ENCODE results near the gene GPR55.

The GPR55 gene

DNA sequence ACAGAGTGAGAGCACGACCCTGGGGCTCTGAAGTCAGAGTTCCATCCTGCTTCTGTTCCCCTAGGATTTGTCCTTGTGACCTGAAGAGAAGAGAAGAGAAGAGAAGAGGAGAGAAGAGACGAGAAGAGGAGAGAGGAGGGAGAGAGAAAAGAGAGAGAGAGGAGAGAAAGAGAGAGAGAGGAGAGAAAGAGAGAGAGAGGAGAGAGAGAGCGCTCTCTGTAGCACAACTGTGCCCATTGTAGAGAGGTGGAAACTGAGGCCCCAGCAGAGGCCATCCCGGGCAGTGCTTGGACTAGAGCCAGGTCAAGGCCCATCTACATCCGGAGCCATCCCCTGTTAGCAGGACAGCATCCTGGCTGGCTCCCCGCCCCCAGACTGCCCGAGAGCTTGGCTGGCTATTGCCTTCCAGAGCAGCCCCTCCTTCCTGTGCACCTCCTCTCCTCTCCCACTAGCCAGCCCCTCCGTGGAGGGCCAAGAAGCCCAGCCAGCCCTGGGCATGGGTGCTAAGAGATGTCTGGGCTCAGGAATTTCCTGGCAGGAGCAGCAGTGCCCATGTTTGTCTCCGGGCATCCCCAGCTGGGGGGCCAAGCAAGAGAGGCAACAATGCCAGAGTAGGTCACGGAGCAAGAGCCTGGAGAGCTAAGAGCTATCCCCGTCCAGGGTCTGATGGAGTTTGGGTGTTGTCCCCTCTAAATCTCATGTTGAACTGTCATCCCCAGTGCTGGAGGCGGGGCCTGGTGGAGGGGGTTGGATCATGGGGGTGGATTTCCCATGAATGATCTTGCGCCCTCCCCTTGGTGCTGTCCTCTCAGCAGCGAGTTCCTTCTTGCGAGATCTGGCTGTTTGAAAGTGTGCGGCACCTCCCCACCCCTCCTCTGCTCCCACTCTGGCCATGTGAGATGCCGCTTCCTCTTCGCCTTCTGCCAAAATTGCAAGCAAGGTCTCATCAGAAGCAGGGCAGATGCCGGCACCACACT, 18.2 kb upstream of the GPR55 start:
- TF ChIP-seq, protein P1, sequence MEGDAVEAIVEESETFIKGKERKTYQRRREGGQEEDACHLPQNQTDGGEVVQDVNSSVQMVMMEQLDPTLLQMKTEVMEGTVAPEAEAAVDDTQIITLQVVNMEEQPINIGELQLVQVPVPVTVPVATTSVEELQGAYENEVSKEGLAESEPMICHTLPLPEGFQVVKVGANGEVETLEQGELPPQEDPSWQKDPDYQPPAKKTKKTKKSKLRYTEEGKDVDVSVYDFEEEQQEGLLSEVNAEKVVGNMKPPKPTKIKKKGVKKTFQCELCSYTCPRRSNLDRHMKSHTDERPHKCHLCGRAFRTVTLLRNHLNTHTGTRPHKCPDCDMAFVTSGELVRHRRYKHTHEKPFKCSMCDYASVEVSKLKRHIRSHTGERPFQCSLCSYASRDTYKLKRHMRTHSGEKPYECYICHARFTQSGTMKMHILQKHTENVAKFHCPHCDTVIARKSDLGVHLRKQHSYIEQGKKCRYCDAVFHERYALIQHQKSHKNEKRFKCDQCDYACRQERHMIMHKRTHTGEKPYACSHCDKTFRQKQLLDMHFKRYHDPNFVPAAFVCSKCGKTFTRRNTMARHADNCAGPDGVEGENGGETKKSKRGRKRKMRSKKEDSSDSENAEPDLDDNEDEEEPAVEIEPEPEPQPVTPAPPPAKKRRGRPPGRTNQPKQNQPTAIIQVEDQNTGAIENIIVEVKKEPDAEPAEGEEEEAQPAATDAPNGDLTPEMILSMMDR (IDR thresholded peaks at IDR 0.05) = no peak
- H3K27ac ChIP-seq = no peak overlapping the region

DNA sequence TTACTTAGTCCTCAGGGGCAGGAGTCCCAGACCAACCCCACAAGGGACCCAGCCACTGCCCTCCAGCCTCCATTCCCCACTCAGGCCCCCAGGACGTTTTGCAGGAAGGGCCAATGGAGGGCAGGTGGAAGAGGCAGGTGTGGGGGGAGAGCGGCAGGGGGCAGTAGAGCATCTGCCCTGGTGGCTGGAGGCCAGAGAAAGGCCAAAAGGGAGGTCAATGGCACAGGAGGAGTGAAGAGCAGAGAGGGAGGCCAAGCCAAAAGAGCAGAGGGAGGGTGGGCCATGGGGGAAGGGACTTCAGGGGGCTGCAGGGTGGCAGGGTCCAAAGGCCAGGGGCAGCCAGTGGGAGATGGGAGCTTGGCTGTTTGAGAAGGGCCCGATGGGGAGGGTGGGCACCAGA, 17.3 kb upstream of the GPR55 start:
- H3K27ac ChIP-seq = no peak overlapping the region
- TF ChIP-seq, protein P1 (IDR thresholded peaks at IDR 0.05) = peak; percentile 52
- TF ChIP-seq ZFX (IDR thresholded peaks at IDR 0.05; ENCODE audit: borderline replicate concordance) = no peak

DNA sequence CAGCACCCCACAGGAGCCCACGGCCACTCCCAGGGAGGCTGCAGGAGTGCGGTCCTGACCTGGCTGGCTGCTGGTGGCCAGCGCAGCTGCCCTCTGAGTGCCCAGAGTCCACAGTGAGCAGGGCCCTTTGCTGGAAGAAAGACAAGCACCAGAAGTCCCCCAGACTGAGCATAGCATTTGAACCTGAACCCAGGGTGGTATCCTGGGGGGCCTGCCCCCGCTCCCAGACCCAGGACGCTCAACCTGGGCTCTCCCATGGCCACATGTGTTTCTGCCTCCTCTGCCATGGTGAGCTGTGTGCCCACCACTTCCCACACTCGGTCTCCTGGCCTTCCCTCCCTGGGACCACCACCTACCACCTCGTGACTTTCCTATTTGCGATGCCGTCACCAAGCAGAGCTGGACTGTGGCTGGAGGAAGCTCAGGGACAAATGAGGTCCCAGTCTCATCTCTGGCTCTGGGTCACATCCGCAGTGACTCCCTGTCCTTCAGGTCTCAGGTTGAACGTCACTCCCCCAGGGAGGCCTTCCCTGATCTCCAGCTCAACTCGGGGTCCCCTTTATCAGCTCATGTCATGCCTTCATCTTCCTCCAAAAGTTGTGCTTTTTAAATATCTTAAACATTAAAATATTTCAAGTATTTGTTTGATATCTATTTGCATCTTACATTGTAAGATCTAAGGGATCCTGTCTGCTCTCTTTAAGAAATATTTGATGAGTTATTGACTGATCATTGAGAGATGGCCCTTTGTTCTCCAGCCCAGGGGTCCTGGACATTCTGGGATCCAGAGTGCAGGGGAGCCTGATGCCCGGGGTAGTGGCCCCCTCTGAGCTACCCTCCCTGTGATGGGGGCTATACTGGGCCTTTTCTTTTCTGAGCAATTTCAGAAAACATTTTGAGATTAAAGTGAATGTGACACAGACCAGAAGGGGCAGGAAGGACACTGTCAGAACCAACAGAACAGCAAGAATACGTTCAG, 16.4 kb upstream of the GPR55 start:
- H3K27ac ChIP-seq = no peak overlapping the region
- TF ChIP-seq, protein P1 (IDR thresholded peaks at IDR 0.05) = no peak
- no peak for TF ChIP-seq ZFX (IDR thresholded peaks at IDR 0.05; ENCODE audit: borderline replicate concordance)

DNA sequence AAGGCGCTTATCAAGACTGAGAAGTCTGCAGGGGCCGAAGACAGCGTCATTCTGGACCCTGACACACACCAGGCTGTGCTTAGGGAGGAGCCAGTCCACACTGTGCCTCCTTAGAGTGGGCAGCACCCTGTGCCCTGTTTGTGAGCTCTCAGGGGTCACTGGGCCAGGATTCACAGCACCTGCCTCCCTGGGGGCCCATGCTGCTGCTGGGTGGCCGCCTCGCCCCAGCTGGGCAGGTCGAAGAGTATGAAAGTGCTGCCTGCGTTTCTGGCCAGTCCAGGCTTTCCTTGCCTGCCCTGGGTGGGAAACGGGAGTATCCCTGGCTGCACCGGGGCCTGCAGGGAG, 15.4 kb upstream of the GPR55 start:
- TF ChIP-seq ZFX (IDR thresholded peaks at IDR 0.05; ENCODE audit: borderline replicate concordance) = no peak
- TF ChIP-seq, protein P1 (IDR thresholded peaks at IDR 0.05) = no peak
- no peak overlapping the region for H3K27ac ChIP-seq

DNA sequence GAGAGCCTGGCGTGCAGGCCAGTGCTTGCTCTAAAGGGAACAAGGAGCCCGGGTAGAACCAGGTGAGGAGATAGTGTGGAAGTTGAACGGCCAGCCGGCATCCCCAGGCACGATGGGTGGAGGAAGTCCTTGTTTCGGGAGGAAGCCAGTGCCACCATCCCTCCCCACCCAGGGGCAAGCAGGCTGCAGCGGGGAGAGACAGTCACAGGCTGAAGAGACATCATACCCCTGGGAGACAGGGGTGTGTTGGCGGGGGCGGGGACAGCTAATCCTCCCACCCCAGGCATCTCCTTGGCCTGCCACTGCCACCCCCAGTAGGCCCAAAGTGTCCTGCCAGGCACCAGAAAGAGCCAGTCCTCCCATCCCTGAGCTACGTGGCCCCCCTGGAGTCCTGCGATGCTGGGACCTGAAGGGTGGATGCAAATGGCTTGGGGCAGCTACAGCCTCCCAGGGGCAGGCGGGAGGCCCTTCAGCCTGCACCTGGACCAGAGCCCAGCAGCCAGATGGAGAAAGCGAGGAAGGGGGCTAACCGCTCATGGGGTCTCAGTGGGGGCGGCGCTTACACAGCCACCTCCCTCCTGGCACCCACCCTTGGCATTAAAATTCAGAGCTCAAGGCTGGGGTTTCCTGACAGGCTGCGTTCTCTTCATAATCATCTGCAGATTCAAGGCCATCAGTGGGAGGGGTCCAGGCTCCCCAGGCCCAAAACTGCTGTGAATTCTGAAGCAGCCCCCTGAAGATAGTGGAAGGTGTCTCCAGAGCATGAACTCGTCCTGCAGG, 14.8 kb upstream of the GPR55 start:
- TF ChIP-seq, protein P1 (IDR thresholded peaks at IDR 0.05) = no peak
- TF ChIP-seq ZFX (IDR thresholded peaks at IDR 0.05; ENCODE audit: borderline replicate concordance) = no peak
- no peak overlapping the region for H3K27ac ChIP-seq

DNA sequence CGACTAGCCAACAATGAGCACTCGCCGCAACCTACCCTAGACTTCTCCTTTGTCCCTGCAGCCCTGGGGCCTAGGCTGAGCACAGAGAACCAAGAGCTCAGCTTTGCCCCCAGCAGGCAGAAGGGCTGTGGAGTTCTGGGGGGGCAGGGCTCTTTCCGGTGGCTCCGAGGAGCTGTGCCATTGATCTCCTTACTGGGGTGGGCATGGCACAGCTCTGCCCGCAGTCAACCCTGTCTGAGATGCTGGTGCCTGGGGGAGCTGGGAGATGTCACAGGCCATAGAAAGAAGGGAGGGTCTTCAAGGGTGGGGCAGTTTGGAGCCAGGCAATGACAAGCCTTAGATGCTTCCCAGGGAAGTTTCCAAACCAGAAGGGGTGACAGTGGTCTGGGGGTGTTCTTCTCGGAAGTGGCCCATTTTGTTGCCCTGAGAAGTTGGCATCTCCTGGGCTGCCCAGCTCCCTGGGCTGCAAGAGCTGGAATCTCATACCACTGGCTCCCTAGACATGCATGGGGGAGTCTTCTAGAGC, 14.1 kb upstream of the GPR55 start:
- no peak overlapping the region for H3K27ac ChIP-seq
- no peak for TF ChIP-seq ZFX (IDR thresholded peaks at IDR 0.05; ENCODE audit: borderline replicate concordance)
- TF ChIP-seq, protein P1 (IDR thresholded peaks at IDR 0.05) = no peak

All from 22Rv1 (cell line).